Measurements from ENCODE around the gene SLC35E1.
"Not testable (repeated sequence)": the region's sequence is repeated elsewhere in the genome, so short reads cannot be mapped to it uniquely, and the experiment has no call there.

Gene SLC35E1

DNA sequence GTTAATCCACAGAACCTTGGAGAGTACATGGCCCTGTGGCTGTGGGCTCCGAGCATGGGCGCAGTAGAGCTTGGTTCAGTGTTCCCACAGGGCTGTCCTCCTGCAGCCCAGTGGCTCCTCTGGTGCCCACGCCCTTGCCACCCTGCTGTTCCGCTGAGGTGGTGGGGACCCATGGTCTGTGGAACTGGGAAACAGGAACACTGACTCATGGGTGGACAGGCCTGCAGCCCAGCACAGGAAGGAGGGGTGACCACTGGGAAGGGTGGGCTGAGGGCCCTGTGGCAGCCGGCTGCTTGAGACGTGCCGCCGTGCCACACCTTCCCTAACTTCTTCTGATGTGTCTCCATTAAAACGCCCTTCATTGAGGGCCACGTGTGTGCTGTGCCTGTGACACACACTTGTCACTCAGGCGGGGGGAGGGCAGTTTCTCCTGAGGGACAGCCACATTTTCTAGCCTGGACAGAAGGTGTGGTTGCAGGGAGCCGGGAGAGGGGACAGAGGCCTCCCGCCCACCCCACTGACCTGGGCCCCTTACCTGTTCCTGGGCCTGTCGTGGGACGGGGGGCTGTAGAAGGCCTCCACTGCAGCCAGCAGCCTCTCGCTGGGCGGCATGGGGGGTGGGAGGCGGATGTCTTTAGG lies 51.1 kb downstream of the SLC35E1 start:
- no peak for DNase-seq

DNA sequence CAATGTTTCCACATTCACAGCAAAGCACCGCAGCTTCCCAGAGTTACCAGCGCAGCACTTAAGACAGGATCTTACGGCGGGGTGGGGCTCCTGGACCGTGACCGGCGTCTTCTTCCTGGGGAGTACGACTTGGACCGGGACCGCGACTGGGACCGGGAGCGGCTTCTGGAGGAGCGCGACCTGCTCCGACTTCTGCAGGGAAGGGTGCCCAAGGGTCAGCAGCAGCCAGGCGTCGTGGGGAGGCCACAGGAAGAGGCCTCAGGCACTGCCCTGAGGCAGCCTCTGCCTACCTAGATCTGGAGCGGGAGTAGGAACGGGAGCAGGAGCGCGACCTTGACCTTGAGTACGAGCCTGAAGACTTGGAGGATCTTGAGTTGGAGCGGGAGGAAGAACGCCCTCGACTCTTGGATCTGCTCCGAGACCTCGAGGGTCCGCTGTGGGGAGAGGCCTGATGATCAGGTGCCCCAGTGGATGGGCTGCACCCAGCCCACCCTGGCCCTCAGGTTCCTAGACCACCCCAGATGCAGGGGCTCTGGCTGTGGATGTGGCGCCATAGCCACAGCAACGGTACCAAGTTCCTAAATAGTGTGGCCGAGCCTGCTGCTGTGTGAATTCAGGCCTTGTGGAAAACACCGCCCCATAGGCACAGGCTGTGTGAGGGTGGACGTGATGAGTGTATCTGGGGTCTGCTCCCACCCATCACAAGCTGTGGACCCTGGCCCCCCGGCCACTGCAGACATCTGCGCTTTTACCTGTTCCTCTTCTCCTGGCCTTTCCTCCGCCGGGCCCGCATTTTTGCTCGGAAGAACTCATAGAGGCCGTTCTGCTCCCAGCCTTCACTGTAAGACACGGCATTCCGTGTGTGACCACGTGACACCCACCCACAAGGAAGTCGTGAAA lies 51.9 kb downstream of the SLC35E1 start:
- no peak for DNase-seq

DNA sequence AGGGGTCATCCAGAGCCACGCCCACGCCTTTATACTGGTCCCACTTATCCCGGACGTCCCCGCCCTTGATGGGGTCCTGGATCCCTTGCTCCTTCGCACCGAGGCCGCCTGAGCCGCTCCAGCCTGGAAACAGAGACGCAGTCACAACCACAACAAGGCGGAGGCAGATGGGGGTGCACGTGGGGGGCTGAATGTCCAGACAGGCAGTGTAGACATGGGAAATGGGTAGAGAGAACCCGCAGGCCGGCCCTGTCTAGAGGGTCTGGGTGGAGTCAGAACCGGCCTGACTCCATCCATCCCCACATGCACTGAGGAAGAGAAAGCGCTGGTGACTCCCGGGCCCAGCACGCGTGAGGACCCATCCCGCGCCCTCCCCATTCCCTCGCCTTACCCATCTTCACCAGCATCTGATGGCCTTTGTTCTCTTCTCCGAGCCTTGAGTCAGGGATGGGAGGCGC lies 53.0 kb downstream of the SLC35E1 start:
- DNase-seq: no peak

GRCh38 chr19:16518483-16519229 lies 53.6 kb downstream of the SLC35E1 start:
- DNase-seq: no peak

GRCh38 chr19:16518061-16518460 lies 54.2 kb downstream of the SLC35E1 start:
- DNase-seq: no peak

GRCh38 chr19:16516923-16517610 lies 55.1 kb downstream of the SLC35E1 start:
- no peak for DNase-seq

DNA sequence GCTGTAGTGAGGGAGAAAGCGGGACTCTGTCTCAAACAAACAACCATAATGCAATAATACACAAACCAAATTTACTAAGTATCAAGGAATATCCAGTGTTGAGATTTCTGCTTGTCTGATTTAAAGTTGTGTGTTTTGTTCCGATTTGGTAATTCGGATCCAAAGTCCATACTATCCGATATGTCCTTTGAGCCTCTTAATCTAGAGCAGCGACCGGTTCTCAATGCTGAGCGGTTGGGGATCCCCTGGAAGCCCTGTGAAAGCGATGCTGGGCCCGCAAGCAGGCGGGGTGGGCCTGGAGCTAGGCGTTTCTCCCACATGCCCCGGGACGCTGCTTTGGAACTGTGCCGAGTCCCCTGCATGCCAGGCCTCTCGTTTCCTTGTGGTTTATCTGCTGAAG lies 55.8 kb downstream of the SLC35E1 start:
- DNase-seq: no peak

DNA sequence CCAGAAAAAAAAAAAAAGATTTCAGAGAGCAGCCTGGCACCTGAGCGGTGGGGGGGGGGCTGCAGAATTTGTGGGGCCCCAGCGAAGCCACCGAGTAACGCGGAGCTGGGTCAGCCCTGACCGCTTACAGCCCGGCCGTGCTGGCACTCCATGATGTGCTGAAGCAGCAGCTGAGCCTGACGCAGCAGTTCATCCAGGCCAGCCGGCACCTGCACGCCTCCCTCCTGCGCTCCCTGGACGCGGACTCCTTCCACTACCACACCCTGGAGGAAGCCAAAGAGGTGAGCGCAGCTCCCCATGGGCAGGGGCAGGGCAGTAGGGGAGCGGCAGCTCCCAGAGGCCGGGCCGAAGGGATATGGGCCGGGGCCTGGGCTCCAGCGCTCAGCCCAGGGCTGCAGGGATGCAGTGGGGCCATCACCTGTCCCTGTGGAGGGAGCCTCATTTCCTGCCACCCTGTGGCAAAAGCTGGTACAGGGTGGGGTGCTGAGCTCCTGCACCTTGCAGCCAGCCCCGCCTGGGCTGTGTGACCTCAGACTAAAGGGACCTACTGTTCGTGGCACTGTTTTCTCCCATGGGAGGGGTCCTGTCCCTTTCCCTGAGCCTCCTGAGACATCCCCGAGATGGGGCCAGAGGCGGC lies 57.7 kb downstream of the SLC35E1 start:
- DNase-seq: no peak

- not testable (repeated sequence) for DNase-seq
Measured at GRCh38 chr19:16512611-16513010, 59.6 kb downstream of the SLC35E1 start.

DNA sequence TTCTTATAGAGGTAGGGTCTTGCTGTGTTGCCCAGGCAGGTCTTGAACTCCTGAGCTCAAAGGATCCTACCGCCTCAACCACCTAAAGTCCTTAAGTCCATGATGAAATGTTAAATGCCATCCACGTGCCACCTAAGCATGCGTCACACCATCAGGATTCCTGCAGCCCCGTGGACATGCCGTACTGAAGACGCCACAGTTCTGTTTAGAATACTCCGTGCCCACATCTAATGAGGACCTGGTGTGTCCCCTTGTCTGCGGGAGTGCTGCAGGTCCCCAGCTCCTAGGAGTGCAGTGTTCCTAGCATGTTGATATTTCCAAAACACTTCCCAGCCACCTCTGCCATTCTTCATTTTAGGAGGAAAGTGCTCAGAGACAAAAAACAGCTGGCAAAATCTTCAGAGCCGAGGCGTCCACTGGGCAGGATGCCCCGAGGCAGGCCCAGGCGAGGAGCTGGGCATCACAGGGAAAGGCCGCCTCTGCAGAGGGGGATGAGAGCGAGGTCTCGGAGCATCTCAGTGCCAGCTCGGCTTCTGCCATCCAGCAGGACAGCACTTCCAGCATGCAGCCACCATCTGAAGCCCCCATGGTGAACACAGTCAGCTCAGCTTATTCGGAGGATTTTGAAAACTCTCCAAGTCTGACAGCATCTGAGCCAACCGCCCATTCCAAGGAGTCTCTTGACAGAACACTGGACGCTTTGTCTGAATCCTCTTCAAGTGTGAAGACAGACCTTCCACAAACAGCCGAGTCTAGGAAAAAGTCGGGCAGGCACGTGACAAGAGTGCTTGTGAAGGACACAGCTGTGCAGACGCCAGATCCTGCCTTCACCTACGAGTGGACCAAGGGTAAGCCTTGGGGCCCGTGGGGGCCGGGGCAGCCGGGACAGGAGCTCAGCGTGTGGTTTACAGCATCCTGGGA lies 62.8 kb downstream of the SLC35E1 start:
- no peak for DNase-seq

DNA sequence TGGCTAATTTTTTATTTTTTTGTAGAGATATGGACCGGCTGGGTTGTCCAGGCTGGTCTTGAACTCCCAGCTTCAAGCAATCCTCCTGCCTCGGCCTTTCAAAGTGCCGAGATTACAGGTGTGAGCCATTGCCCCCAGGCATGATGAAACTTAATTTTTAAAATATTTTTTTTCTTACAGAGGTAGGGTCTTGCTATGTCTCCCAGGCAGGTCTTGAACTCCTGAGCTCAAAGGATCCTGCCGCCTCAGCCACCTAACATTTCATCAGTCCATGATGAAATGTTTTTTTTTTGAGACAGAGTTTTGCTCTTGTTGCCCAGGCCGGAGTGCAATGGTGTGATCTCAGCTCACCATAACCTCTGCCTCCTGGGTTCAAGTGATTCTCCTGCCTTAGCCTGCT lies 63.7 kb downstream of the SLC35E1 start:
- no peak for DNase-seq

DNA sequence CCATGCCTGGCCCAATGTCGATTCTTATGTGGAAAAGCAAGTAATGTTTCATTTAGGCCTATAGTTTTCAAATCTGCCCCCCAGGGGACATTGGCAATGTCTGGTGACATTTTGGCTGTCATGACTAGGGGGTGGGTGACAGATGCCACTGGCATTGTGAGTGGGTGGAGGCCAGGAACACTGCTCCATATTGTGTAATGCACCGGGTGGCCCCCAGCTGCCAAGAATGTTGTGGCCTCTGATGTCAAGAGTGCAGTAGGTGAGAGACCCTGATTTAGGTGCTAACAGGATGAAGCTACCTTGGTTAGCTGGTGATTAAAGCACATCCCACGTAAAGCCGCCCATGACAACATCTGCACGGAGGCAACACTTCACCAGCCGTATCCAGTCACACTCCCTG lies 65.3 kb downstream of the SLC35E1 start:
- DNase-seq: no peak

- DNase-seq: not testable (repeated sequence)
Measured at GRCh38 chr19:16506161-16506560, 66.1 kb downstream of the SLC35E1 start.

DNA sequence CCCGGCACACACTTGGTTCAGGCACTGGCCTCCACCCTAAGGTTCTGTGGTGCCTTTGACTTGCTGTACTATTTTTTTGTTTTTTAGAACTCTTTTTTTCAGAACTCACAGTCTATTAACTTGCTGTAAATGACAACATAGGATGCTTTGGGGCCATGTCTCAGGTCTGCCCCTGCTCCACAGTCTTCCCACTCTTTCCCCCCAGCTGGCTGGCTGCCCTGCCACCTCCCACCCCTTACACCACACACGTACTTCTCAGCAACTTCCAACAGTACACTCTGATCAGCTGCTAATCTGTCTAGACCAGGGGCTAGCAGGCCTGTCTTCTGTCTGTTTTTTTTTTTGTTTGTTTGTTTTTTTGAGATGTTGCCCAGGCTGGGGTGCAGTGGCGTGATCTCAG lies 67.9 kb downstream of the SLC35E1 start:
- no peak for DNase-seq

Measured in DMS79 (cell line).